ENCODE data around the gene LY6G6F.

The LY6G6F gene

DNA sequence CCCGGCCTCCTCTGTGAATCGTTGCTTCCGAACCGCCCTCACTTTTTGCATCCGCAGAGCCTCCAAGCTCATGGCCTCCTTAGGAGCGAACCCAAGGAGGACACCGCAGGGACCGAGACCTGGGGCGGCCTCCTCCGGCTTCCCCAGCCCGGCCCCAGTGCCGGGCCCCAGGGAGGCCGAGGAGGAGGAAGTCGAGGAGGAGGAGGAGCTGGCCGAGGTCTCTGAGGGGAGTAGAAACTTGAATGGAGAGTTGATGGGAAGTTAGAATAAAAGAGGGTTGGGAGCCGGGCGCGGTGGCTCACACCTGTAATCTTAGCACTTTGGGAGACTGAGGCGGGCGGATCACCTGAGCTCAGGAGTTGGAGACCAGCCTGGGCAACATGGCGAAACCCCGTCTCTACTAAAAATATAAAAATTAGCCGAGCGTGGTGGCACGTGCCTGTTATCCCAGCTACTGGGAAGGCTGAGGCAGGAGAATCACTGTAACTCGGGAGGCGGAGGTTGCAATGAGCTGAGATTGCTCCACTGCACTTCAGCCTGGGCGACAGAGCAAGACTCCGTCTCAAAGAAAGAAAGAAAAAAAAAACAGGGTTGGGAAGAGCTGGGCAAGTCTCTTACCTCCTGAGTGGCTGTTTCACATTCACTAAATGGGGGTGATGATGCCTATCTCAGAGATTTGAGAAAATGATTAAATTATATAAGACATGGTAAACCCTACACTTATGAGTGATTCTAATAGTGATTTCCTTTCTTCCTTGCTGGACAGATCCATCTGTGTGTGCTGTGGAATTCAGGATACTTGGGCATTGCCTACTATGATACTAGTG lies 33.9 kb downstream of the LY6G6F start:
- no peaks in the 10 kb centered on the region for H3K9me3 ChIP-seq (ENCODE audit: control insufficient read depth, low read depth, low read length)
- H3K4me1 ChIP-seq (ENCODE audit: control insufficient read depth, low read depth, low read length): peaks cover 27% of the 10 kb centered on the region
- H3K36me3 ChIP-seq (ENCODE audit: control insufficient read depth, low read depth, low read length): peaks cover 5% of the 10 kb centered on the region
- H3K4me3 ChIP-seq (ENCODE audit: low read length): peak overlapping the region; percentile 72
- H3K9ac ChIP-seq (ENCODE audit: low read length): peak overlapping the region; percentile 97
- peak overlapping the region; percentile 97 for H3K27ac ChIP-seq (ENCODE audit: low read length)
- H3K27me3 ChIP-seq (ENCODE audit: control insufficient read depth, insufficient read depth, low read length): no peaks in the 10 kb centered on the region

GRCh38 chr6:31741815-31742214 lies 35.1 kb downstream of the LY6G6F start:
- no peak overlapping the region for H3K9ac ChIP-seq (ENCODE audit: low read length)
- no peaks in the 10 kb centered on the region for H3K9me3 ChIP-seq (ENCODE audit: control insufficient read depth, low read depth, low read length)
- H3K4me3 ChIP-seq (ENCODE audit: low read length): no peak overlapping the region
- H3K36me3 ChIP-seq (ENCODE audit: control insufficient read depth, low read depth, low read length): peaks cover 5% of the 10 kb centered on the region
- peaks cover 24% of the 10 kb centered on the region for H3K4me1 ChIP-seq (ENCODE audit: control insufficient read depth, low read depth, low read length)
- H3K27me3 ChIP-seq (ENCODE audit: control insufficient read depth, insufficient read depth, low read length): no peaks in the 10 kb centered on the region
- no peak overlapping the region for H3K27ac ChIP-seq (ENCODE audit: low read length)

- Histone ChIP-seq H3K9ac (ENCODE audit: low read length) (no peak overlapping the region), H3K27me3 (ENCODE audit: control insufficient read depth, insufficient read depth, low read length) (no peaks in the 10 kb centered on the region), H3K4me3 (ENCODE audit: low read length) (no peak overlapping the region), H3K36me3 (ENCODE audit: control insufficient read depth, low read depth, low read length) (peaks cover 7% of the 10 kb centered on the region), H3K4me1 (ENCODE audit: control insufficient read depth, low read depth, low read length) (peaks cover 14% of the 10 kb centered on the region), H3K27ac (ENCODE audit: low read length) (no peak overlapping the region), H3K9me3 (ENCODE audit: control insufficient read depth, low read depth, low read length) (no peaks in the 10 kb centered on the region)
These were observed 36.2 kb downstream of the LY6G6F start for GRCh38 chr6:31742894-31743293.

DNA sequence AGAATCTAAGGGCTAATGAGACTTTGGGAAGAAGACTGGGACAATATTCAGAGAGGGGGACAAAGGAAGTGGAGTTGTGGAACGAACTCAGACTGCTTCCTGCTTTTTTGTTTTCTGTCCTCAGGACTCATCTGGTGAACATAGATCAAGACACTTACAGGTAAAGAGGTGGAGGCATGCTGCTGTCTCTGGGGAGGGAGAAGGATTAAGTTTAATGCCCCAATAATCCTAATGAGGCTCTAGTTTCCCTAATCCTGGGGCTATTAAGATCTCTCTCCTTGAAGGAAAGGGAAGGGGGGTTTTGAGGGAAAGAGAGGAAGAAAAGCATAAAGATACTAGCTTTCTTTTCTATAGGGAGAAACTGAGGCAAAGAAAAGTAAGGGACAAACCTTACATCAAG lies 37.8 kb downstream of the LY6G6F start:
- H3K9ac ChIP-seq (ENCODE audit: low read length): no peak overlapping the region
- peaks cover under 1% of the 10 kb centered on the region for H3K4me1 ChIP-seq (ENCODE audit: control insufficient read depth, low read depth, low read length)

DNA sequence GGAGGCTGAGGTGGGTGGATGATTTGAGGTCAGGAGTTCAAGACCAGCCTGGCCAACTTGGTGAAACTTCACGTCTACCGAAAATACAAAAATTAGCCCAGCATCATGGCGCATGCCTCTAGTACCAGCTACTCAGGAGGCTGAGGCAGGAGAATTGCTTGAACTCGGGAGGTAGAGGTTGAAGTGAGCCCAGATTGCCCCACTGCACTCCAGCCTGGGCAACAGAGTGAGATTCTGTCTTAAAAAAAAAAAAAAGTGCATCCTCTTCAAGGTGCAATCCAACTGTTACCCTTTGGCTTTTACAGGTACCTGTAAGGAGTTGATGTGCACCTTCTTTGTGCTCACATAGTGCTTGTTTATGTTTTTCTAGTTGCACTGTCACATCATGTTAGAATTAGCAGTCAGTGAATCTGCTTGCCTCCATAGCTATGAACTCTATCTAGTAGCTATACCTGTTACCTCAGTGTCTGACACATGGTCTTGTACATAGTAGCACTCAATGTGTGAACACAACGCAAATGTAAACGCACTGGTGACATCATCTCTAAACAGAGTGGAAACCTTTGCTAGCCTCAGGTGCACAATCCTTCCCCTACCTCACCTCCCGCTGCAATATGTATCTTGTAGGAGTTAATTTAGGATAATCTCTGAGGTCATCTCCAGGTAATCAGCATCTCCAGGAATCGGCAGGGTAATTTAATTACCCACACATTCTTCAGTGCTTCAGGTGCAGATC lies 42.8 kb downstream of the LY6G6F start:
- peaks cover 3% of the 10 kb centered on the region for H3K36me3 ChIP-seq (ENCODE audit: control insufficient read depth, low read depth, low read length)
- no peaks in the 10 kb centered on the region for H3K27me3 ChIP-seq (ENCODE audit: control insufficient read depth, insufficient read depth, low read length)
- no peak overlapping the region for H3K27ac ChIP-seq (ENCODE audit: low read length)
- no peaks in the 10 kb centered on the region for H3K4me1 ChIP-seq (ENCODE audit: control insufficient read depth, low read depth, low read length)
- H3K9ac ChIP-seq (ENCODE audit: low read length): no peak overlapping the region
- H3K9me3 ChIP-seq (ENCODE audit: control insufficient read depth, low read depth, low read length): no peaks in the 10 kb centered on the region
- H3K4me3 ChIP-seq (ENCODE audit: low read length): no peak overlapping the region

More for the DNA sequence above, 37.8 kb downstream of the LY6G6F start:
- Histone ChIP-seq H3K36me3 (ENCODE audit: control insufficient read depth, low read depth, low read length) (peaks cover 9% of the 10 kb centered on the region), H3K27me3 (ENCODE audit: control insufficient read depth, insufficient read depth, low read length) (no peaks in the 10 kb centered on the region), H3K27ac (ENCODE audit: low read length) (no peak overlapping the region), H3K4me3 (ENCODE audit: low read length) (no peak overlapping the region), H3K9me3 (ENCODE audit: control insufficient read depth, low read depth, low read length) (no peaks in the 10 kb centered on the region)

GRCh38 chr6:31750411-31751022 lies 43.9 kb downstream of the LY6G6F start:
- Histone ChIP-seq H3K27ac (ENCODE audit: low read length) (no peak overlapping the region), H3K4me1 (ENCODE audit: control insufficient read depth, low read depth, low read length) (no peaks in the 10 kb centered on the region), H3K4me3 (ENCODE audit: low read length) (no peak overlapping the region), H3K36me3 (ENCODE audit: control insufficient read depth, low read depth, low read length) (peaks cover 3% of the 10 kb centered on the region), H3K9me3 (ENCODE audit: control insufficient read depth, low read depth, low read length) (no peaks in the 10 kb centered on the region), H3K9ac (ENCODE audit: low read length) (no peak overlapping the region), H3K27me3 (ENCODE audit: control insufficient read depth, insufficient read depth, low read length) (no peaks in the 10 kb centered on the region)

GRCh38 chr6:31752739-31753319 lies 46.2 kb downstream of the LY6G6F start:
- Histone ChIP-seq H3K36me3 (ENCODE audit: control insufficient read depth, low read depth, low read length) (peaks cover 2% of the 10 kb centered on the region), H3K9me3 (ENCODE audit: control insufficient read depth, low read depth, low read length) (no peaks in the 10 kb centered on the region), H3K9ac (ENCODE audit: low read length) (no peak overlapping the region), H3K27me3 (ENCODE audit: control insufficient read depth, insufficient read depth, low read length) (no peaks in the 10 kb centered on the region), H3K4me1 (ENCODE audit: control insufficient read depth, low read depth, low read length) (no peaks in the 10 kb centered on the region), H3K27ac (ENCODE audit: low read length) (no peak overlapping the region), H3K4me3 (ENCODE audit: low read length) (no peak overlapping the region)

GRCh38 chr6:31758281-31758680 lies 51.6 kb downstream of the LY6G6F start:
- H3K27me3 ChIP-seq (ENCODE audit: control insufficient read depth, insufficient read depth, low read length): no peaks in the 10 kb centered on the region

More at GRCh38 chr6:31758281-31758680, 51.6 kb downstream of the LY6G6F start:
- Histone ChIP-seq H3K4me3 (ENCODE audit: low read length) (no peak overlapping the region), H3K9me3 (ENCODE audit: control insufficient read depth, low read depth, low read length) (no peaks in the 10 kb centered on the region), H3K36me3 (ENCODE audit: control insufficient read depth, low read depth, low read length) (peaks cover 3% of the 10 kb centered on the region), H3K9ac (ENCODE audit: low read length) (no peak overlapping the region), H3K4me1 (ENCODE audit: control insufficient read depth, low read depth, low read length) (peaks cover 3% of the 10 kb centered on the region), H3K27ac (ENCODE audit: low read length) (no peak overlapping the region)

All from iPS-18a (cell line).